OCI-LY7 (cell line): ENCODE results near the gene NTSR1.

ENCODE experiments used
- EZH2phosphoT487 ChIP-seq: fragments of 200-600 bp; sonication (generic); IDR thresholded peaks from 2 replicates; pipeline ENCODE4 v1.6.1; 2018; ENCODE audit warnings: low read depth, borderline replicate concordance, mild to moderate bottlenecking, mixed run types, antibody characterized with exemption, low read length, moderate library complexity, mixed read lengths
- TF ChIP-seq, protein P1 (sequence below): fragments of 200-600 bp; sonication (generic); conservative IDR thresholded peaks from 2 replicates; pipeline ENCODE4 v1.5.1; 2014; ENCODE audit warnings: mild to moderate bottlenecking, antibody characterized with exemption, low read length, moderate library complexity, mixed read lengths

DNA sequence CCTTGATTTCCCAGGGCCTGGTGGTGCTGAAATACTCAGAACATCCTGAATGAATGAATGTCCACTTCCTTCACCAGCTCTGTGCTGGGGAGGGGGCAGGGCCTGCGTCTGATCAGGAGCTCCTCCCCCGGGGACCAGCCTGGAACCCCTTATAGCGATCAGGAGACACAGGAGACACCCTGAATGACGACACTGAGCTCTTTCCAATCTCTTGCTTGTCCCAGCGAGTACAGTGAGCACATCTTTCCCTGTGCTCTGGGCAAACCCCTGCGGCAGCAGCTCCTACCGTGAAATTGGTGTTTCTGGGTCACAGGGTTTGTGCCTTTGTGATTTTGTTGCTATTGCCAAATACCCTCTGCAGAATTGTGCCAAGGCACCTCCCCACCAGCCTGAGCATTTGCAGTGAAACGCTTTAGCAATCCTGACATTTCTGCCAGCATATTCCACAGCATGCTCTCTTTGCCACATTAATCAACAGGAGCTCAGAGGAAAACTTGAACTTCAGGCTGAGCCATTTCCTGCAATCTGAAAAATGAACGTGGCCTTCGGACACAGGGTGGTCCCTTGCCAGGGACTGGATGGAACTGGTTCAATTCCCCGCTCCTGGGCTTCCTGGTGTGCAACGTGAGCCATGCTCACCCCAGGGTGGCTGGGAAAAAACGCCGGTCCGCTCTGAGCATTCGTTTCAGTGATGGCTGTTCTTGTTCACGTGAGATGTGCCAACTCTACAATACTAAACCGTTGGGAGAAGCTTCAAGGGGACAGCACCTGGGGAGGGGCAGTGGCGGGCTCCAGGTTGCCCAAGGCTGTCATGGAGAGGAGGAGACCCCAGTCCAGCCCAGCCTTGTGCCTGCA is 64.6 kb downstream of the NTSR1 start:
- TF ChIP-seq, protein P1, sequence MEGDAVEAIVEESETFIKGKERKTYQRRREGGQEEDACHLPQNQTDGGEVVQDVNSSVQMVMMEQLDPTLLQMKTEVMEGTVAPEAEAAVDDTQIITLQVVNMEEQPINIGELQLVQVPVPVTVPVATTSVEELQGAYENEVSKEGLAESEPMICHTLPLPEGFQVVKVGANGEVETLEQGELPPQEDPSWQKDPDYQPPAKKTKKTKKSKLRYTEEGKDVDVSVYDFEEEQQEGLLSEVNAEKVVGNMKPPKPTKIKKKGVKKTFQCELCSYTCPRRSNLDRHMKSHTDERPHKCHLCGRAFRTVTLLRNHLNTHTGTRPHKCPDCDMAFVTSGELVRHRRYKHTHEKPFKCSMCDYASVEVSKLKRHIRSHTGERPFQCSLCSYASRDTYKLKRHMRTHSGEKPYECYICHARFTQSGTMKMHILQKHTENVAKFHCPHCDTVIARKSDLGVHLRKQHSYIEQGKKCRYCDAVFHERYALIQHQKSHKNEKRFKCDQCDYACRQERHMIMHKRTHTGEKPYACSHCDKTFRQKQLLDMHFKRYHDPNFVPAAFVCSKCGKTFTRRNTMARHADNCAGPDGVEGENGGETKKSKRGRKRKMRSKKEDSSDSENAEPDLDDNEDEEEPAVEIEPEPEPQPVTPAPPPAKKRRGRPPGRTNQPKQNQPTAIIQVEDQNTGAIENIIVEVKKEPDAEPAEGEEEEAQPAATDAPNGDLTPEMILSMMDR: no peak
- TF ChIP-seq EZH2phosphoT487: no peak
